ENCODE measurements around the gene CCM2. TPM values are rescaled to one million over a fixed set of nuclear protein-coding genes. Genes with fewer than 3 reads are reported as not detected.
A peak's percentile ranks its signal among the peaks of the same experiment; 100 is the strongest.

Gene CCM2
- polyA plus RNA-seq, 2 of the 4 experiments (the other 2 are of a cell fraction), result 18.9 to 34.6 TPM

DNA sequence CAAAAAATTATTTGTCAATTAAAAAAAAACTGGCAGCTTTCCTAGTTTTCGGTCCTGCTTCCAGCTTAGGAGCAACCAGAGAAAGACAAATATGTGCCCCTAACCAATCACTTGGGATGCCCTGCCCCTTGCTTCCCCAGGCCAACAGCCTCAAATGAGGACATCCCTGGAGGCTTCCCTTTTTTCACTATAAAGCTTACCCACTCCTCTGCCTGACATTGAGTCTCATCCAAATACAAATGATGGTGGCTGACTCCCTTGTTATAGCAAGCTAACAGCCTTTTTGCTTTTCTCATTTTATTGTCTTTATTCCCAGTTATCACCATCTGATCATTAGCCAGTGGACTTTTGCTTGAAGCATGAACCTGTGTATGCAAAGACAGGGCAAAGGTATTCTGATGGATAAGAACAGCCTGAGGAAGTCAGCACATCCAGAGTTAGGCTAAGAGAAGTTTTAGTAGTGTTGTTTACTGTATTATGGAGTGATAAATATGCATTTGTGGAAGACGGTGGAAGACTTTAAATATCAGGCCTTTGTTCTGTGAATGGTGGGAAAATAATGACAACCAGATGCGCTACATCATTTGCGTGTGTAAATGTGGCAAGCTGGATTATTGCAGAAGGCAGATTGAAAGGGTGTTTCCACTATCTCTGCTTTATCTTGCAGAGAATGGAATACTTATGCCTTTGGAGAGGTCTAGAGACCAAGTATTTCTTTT is 1.7 kb upstream of the CCM2 start:
- ATAC-seq, result no peak
- ChIA-PET CTCF (interaction anchor here (1.2 to 3.2 kb wide), 3 partner anchors 9 to 25 kb away, joined by 5 to 11 read pairs (median 5); no protein-coding TSS in a partner anchor), POLR2A (interaction anchor here (1.1 kb wide), 1 partner anchor 113 kb away, joined by 3 read pairs; the partner anchor contains the start of gene TBRG4)
- peak overlapping the region; percentile 74 to 91; a peak in 4 of 6 replicates for H3K27ac ChIP-seq
- TF ChIP-seq ZFP36 (IDR thresholded peaks at IDR 0.05; ENCODE audit: borderline replicate concordance, partially characterized antibody) (no peak), MAZ (IDR thresholded peaks at IDR 0.05; ENCODE audit: borderline replicate concordance, low read depth, low read length) (no peak), TP53 (CRISPR knock-in tag; IDR thresholded peaks at IDR 0.05) (no peak), NFE2L2 (conservative IDR thresholded peaks at IDR 0.05; ENCODE audit: low read length) (no peak), CEBPB (IDR thresholded peaks at IDR 0.05) (no peak), JUN (IDR thresholded peaks at IDR 0.05) (no peak), CBX2 (IDR thresholded peaks at IDR 0.05; ENCODE audit: borderline replicate concordance, low read depth) (no peak), HOXB5 (CRISPR knock-in tag; IDR thresholded peaks at IDR 0.05) (no peak)
- TF ChIP-seq, protein P1, sequence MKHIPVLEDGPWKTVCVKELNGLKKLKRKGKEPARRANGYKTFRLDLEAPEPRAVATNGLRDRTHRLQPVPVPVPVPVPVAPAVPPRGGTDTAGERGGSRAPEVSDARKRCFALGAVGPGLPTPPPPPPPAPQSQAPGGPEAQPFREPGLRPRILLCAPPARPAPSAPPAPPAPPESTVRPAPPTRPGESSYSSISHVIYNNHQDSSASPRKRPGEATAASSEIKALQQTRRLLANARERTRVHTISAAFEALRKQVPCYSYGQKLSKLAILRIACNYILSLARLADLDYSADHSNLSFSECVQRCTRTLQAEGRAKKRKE (CRISPR knock-in tag; IDR thresholded peaks at IDR 0.05; ENCODE audit: low read depth), result no peak
- TF ChIP-seq, protein P2, sequence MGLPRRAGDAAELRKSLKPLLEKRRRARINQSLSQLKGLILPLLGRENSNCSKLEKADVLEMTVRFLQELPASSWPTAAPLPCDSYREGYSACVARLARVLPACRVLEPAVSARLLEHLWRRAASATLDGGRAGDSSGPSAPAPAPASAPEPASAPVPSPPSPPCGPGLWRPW (IDR thresholded peaks at IDR 0.05), result no peak
- H3K4me3 ChIP-seq, result peak overlapping the region; percentile 85
- peak overlapping the region; percentile 59 for H3K4me2 ChIP-seq
- H3K9me3 ChIP-seq, result no peaks in the 10 kb centered on the region
- peaks cover 10% of the 10 kb centered on the region for H3K4me1 ChIP-seq
- 92% methylated on average over 4 of the region's 4 CpGs for WGBS (ENCODE audit: missing lambda C conversion rate)
- DNase-seq (ENCODE audit: low read depth in 1 of 2, low spot score in 1 of 2), result no peak
- FAIRE-seq, result no peak

DNA sequence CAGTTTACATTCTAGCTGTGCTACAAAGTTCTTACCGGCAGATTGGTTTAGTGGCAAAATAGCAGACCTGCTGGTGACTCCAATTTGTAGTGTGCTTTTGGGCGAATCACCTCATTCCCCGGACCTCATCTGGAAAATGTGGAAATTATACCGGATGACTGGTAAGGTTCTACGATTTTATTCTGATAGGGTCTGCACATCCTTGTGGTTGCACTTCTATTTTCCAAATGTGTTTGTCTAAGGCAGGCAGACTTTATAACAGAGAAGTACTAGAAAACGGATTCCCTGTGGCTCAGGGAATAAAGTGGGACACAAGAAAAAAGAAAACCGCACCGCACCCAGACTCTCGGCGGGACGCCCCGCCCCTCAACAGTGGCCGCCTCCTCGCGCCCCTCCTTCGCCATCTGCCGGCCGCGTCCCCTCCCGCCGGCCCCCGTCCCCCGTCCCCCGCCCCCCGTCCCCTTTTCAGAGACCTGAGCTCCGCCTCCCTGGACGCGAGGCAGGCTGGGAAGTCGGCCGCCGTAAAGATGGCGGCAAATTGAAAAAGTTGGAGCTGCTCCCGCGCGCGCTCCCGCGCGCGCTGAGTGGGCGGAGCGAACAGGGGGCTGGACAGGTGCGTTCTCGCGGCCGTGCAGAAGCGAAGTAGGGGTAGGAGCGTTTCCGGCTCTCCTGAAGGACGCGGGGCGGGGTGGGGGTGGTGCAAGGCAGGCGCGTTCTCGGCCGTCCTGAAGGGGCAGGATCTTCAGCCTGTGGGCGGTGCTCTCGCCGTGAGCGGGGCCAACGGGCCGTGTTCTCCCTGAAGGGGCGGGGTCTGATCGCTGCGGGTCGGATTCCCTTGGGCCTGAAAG is 532 bp upstream of the CCM2 start:
- CTCF ChIA-PET, result interaction anchor here (0.6 to 1.4 kb wide), 4 partner anchors 10 to 390 kb away, joined by 3 to 5 read pairs (median 4); no protein-coding TSS in a partner anchor
- TF ChIP-seq CHD4 (IDR thresholded peaks at IDR 0.05; ENCODE audit: borderline replicate concordance) (no peak), HOXA7 (CRISPR knock-in tag; IDR thresholded peaks at IDR 0.05) (no peak), EP300 (IDR thresholded peaks at IDR 0.05) (no peak), RAD21 (conservative IDR thresholded peaks at IDR 0.05 in 1 of 2, IDR thresholded peaks at IDR 0.05 in 1 of 2) (peak in 1 of 2 experiments; percentile 25; a peak in 1 of 5 replicates), JUN (IDR thresholded peaks at IDR 0.05) (peak in 1 of 2 experiments; percentile 70; a peak in 3 of 5 replicates), CHD2 (IDR thresholded peaks at IDR 0.05; ENCODE audit: low read length, partially characterized antibody) (peak; percentile 61), POLR2A (IDR thresholded peaks at IDR 0.05; ENCODE audit: low read length) (peak; percentile 62), HDAC2 (IDR thresholded peaks at IDR 0.05) (no peak), EHMT2 (IDR thresholded peaks at IDR 0.05; ENCODE audit: low read depth) (no peak)
- TF ChIP-seq, protein P1 (CRISPR knock-in tag; IDR thresholded peaks at IDR 0.05; ENCODE audit: low read depth), result no peak
- TF ChIP-seq, protein P3, sequence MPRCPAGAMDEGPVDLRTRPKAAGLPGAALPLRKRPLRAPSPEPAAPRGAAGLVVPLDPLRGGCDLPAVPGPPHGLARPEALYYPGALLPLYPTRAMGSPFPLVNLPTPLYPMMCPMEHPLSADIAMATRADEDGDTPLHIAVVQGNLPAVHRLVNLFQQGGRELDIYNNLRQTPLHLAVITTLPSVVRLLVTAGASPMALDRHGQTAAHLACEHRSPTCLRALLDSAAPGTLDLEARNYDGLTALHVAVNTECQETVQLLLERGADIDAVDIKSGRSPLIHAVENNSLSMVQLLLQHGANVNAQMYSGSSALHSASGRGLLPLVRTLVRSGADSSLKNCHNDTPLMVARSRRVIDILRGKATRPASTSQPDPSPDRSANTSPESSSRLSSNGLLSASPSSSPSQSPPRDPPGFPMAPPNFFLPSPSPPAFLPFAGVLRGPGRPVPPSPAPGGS (IDR thresholded peaks at IDR 0.05), result no peak; the same call in 2 of the 3 replicates
- TF ChIP-seq, protein P2 (IDR thresholded peaks at IDR 0.05), result no peak
- TF ChIP-seq, protein P4, sequence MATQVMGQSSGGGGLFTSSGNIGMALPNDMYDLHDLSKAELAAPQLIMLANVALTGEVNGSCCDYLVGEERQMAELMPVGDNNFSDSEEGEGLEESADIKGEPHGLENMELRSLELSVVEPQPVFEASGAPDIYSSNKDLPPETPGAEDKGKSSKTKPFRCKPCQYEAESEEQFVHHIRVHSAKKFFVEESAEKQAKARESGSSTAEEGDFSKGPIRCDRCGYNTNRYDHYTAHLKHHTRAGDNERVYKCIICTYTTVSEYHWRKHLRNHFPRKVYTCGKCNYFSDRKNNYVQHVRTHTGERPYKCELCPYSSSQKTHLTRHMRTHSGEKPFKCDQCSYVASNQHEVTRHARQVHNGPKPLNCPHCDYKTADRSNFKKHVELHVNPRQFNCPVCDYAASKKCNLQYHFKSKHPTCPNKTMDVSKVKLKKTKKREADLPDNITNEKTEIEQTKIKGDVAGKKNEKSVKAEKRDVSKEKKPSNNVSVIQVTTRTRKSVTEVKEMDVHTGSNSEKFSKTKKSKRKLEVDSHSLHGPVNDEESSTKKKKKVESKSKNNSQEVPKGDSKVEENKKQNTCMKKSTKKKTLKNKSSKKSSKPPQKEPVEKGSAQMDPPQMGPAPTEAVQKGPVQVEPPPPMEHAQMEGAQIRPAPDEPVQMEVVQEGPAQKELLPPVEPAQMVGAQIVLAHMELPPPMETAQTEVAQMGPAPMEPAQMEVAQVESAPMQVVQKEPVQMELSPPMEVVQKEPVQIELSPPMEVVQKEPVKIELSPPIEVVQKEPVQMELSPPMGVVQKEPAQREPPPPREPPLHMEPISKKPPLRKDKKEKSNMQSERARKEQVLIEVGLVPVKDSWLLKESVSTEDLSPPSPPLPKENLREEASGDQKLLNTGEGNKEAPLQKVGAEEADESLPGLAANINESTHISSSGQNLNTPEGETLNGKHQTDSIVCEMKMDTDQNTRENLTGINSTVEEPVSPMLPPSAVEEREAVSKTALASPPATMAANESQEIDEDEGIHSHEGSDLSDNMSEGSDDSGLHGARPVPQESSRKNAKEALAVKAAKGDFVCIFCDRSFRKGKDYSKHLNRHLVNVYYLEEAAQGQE (IDR thresholded peaks at IDR 0.05), result 0 out of 2 replicates have a peak, but pooled peaks have one; percentile 25

More for the DNA sequence above, 532 bp upstream of the CCM2 start:
- Histone ChIP-seq H3K4me3 (peak overlapping the region; percentile 85), H3K4me2 (peak overlapping the region; percentile 59), H3K9me3 (no peaks in the 10 kb centered on the region), H3K4me1 (peaks cover 10% of the 10 kb centered on the region), H3K27ac (peak overlapping the region; percentile 84 to 91)
- DNase-seq (ENCODE audit: low read depth in 1 of 2, low spot score in 1 of 2) (peak; percentile 83 to 99), ATAC-seq (peak; percentile 92 to 97), FAIRE-seq (no peak)
- POLR2A ChIA-PET, result interaction anchor here (0.6 to 2.1 kb wide), 9 partner anchors 10 to 425 kb away, joined by 3 to 12 read pairs (median 5); partner anchors contain the start of genes DDX56 and TBRG4
- WGBS (ENCODE audit: missing lambda C conversion rate), result 1% methylated on average over 20 of the region's 66 CpGs

All from A549 (cell line).